HepG2 (cell line): Measurements from ENCODE around the gene TNFRSF18. TPM values are rescaled to one million over a fixed set of nuclear protein-coding genes. Genes with fewer than 3 reads are reported as not detected.

Experiments
- ATAC-seq: fragments of 200-7000 bp; cut with Tn5 transposase; 3 replicates; pipeline ENCODE4 v1.9.1; 2020; ENCODE audit warnings: mild to moderate bottlenecking, moderate library complexity
- BruUV-seq: library from RNA; stranded (reverse); fragments of 400-500 nt; replicated peaks from 2 replicates; lab custom pipeline; 2021; lab: Mats Ljungman, UMichigan
- CTCF ChIA-PET: fragments of 300-600 bp; formaldehyde crosslinking; extraction: SDS; loops from one replicate; lab custom pipeline; 2021; ENCODE audit warnings: low total read pairs, inconsistent platforms, low intra/inter-chr PET ratio; lab: Yijun Ruan, JAX
- POLR2A ChIA-PET: fragments of 350-600 bp; sonication (Branson Sonifier 250); formaldehyde crosslinking; loops from one replicate; lab custom pipeline; 2020; ENCODE audit warnings: antibody characterized with exemption, inconsistent platforms; lab: Yijun Ruan, JAX
- DNase-seq: peaks from one replicate; pipeline ENCODE4 v3.0.0-alpha.2; 2015; ENCODE audit warnings: low spot score
- FAIRE-seq: peaks from 3 replicates; lab custom pipeline; 2011; peaks lifted over from hg19 to GRCh38; lab: Jason Lieb, UNC
- H2AFZ ChIP-seq: one replicate; pipeline ENCODE4 v1.6.1; 2011; ENCODE audit warnings: low read length, inconsistent platforms
- H3K27ac ChIP-seq: fragments of 300-600 bp; 3 replicates; pipeline ENCODE4 v1.8.0; 2011; ENCODE audit warnings: mixed run types, mild to moderate bottlenecking, mixed read lengths, low read length, inconsistent platforms; ENCODE audit not compliant: insufficient read depth; ENCODE audit errors: extremely low read length
- H3K27me3 ChIP-seq, 2 experiments: fragments of 200-600 bp in 1 of 2; 2 replicates in 1 of 2; 3 replicates in 1 of 2; pipeline versions ENCODE4 v1.6.0 to v1.8.0; 2011; ENCODE audit warnings: low read length in 2 of 2, mild to moderate bottlenecking in 2 of 2, moderate library complexity in 2 of 2, inconsistent platforms in 1 of 2; ENCODE audit not compliant: insufficient read depth in 2 of 2, control insufficient read depth in 1 of 2
- H3K36me3 ChIP-seq, 2 experiments: fragments of 200-600 bp in 1 of 2; replicated peaks in 1 of 2; 2 replicates in 1 of 2; 3 replicates in 1 of 2; pipeline versions ENCODE4 v1.5.1 to v1.8.0; 2011; ENCODE audit warnings: low read length in 2 of 2, inconsistent platforms in 1 of 2; ENCODE audit not compliant: insufficient read depth in 2 of 2, control insufficient read depth in 1 of 2
- H3K4me1 ChIP-seq: 2 replicates; pipeline ENCODE4 v1.5.1; 2012; ENCODE audit warnings: low read length, inconsistent platforms; ENCODE audit not compliant: insufficient read depth
- H3K4me2 ChIP-seq: 2 replicates; pipeline ENCODE4 v1.6.0; 2011; ENCODE audit warnings: low read depth, low read length, inconsistent platforms
- H3K4me3 ChIP-seq, 3 experiments: fragments of 200-600 bp in 1 of 3; sonication (generic), shearing (Covaris generic) in 1 of 3; replicated peaks in 1 of 3; 2 replicates each; pipeline ENCODE4 v1.5.1; 2011 to 2016; ENCODE audit warnings: low read length in 3 of 3, inconsistent platforms in 2 of 3, low read depth in 2 of 3, mild to moderate bottlenecking in 2 of 3, control low read depth in 1 of 3, mixed read lengths in 1 of 3; ENCODE audit not compliant: insufficient read depth in 1 of 3
- H3K79me2 ChIP-seq: one replicate; pipeline ENCODE4 v1.6.1; 2011; ENCODE audit warnings: low read length, inconsistent platforms; ENCODE audit not compliant: insufficient read depth
- H3K9ac ChIP-seq: 2 replicates; pipeline ENCODE4 v1.6.0; 2011; ENCODE audit warnings: mild to moderate bottlenecking, low read depth, low read length, inconsistent platforms; ENCODE audit not compliant: insufficient read depth
- H3K9me3 ChIP-seq: 2 replicates; pipeline ENCODE4 v1.5.1; 2012; ENCODE audit warnings: mild to moderate bottlenecking, low read length
- H4K20me1 ChIP-seq: 2 replicates; pipeline ENCODE4 v1.6.0; 2011; ENCODE audit warnings: inconsistent platforms, mild to moderate bottlenecking, low read length, moderate library complexity; ENCODE audit not compliant: insufficient read depth
- AGO2 ChIP-seq: fragments of 200-400 bp; formaldehyde crosslinking; optimal IDR thresholded peaks from 2 replicates; pipeline ENCODE3; 2017; ENCODE audit warnings: mild to moderate bottlenecking, low read depth, low read length, moderate library complexity
- ATF2 ChIP-seq: sonication (generic); formaldehyde crosslinking; IDR thresholded peaks from 2 replicates; pipeline ENCODE4 v1.4.0; 2020; ENCODE audit warnings: missing genetic modification reagents
- CC2D1A ChIP-seq: sonication (generic); formaldehyde crosslinking; IDR thresholded peaks from 2 replicates; pipeline ENCODE4 v1.8.1; 2023; ENCODE audit warnings: mild to moderate bottlenecking, missing genetic modification reagents
- CHD4 ChIP-seq: fragments of 200-600 bp; sonication (generic); IDR thresholded peaks from 2 replicates; pipeline ENCODE4 v1.7.0; 2017; ENCODE audit warnings: mild to moderate bottlenecking, low read length, borderline replicate concordance
- KDM4B ChIP-seq: sonication (generic); formaldehyde crosslinking; IDR thresholded peaks from 2 replicates; pipeline ENCODE4 v1.4.0; 2020; ENCODE audit warnings: missing genetic modification reagents
- MAFF ChIP-seq: IDR thresholded peaks from 2 replicates; pipeline ENCODE4 v1.6.1; 2011; ENCODE audit warnings: low read depth, low read length, improper control_type of control experiment
- MEF2D ChIP-seq: sonication (generic); formaldehyde crosslinking; IDR thresholded peaks from 2 replicates; pipeline ENCODE4 v1.5.1; 2020; ENCODE audit warnings: mild to moderate bottlenecking, missing genetic modification reagents
- TERF1 ChIP-seq: sonication (generic); formaldehyde crosslinking; IDR thresholded peaks from 2 replicates; pipeline ENCODE4 v1.8.0; 2022; ENCODE audit warnings: mild to moderate bottlenecking, missing genetic modification reagents, moderate library complexity
- ZBTB38 ChIP-seq: sonication (generic); formaldehyde crosslinking; IDR thresholded peaks from 2 replicates; pipeline ENCODE4 v1.5.1; 2020; ENCODE audit warnings: mild to moderate bottlenecking, missing genetic modification reagents
- ZBTB42 ChIP-seq: sonication (generic); formaldehyde crosslinking; IDR thresholded peaks from 2 replicates; pipeline ENCODE4 v1.5.0; 2020; ENCODE audit warnings: mild to moderate bottlenecking, missing genetic modification reagents
- ZMAT3 ChIP-seq: sonication (generic); formaldehyde crosslinking; conservative IDR thresholded peaks from 2 replicates; pipeline ENCODE4 v1.7.0; 2021; ENCODE audit warnings: missing genetic modification reagents
- ZNF569 ChIP-seq: sonication (generic); formaldehyde crosslinking; IDR thresholded peaks from 2 replicates; pipeline ENCODE4 v1.5.0; 2020; ENCODE audit warnings: mild to moderate bottlenecking, missing genetic modification reagents, moderate library complexity, borderline replicate concordance
- ZNF670 ChIP-seq: sonication (generic); formaldehyde crosslinking; IDR thresholded peaks from 2 replicates; pipeline ENCODE4 v1.8.0; 2022; ENCODE audit warnings: mild to moderate bottlenecking, missing genetic modification reagents, borderline replicate concordance
- ZNF710 ChIP-seq: sonication (generic); formaldehyde crosslinking; IDR thresholded peaks from 2 replicates; pipeline ENCODE4 v1.5.0; 2020; ENCODE audit warnings: mild to moderate bottlenecking, missing genetic modification reagents, borderline replicate concordance
- WGBS: methylation state at CpG from one replicate; pipeline ENCODE4 v1.1.6; 2017; ENCODE audit warnings: low lambda C conversion rate; 5-methylcytosine and 5-hydroxymethylcytosine counted together
- in situ Hi-C: cut with HindIII; loops from 2 replicates; pipeline ENCODE4 v1.10.0; 2017; ENCODE audit warnings: low pct_unique_long_range_greater_than_20kb; ENCODE audit not compliant: extremely low pct_ligation_motif_present
- intact Hi-C: fragments of 100-400 bp; cut with micrococcal nuclease; formaldehyde crosslinking; loops from one replicate; pipeline ENCODE4 v1.10.0; 2022; ENCODE audit not compliant: unreplicated experiment
- polyA plus RNA-seq, 8 experiments: library from polyadenylated mRNA; depleted of rRNA in 3 of 8; stranded (reverse) in 7 of 8; unstranded in 1 of 8; fragments of >200 nt; fragmentation: Illumina TruSeq in 4 of 8; extraction: Trizol in 4 of 8; gene quantifications; 2 replicates each; pipeline versions ENCODE4 v1.2.1 to v1.2.3, GENCODE V29; 2011 to 2016; ENCODE audit warnings: low read depth in 4 of 8, missing spikeins in 1 of 8, mixed read lengths in 1 of 8; ENCODE audit not compliant: insufficient read depth in 1 of 8
- total RNA-seq, 5 experiments: library from RNA; depleted of rRNA; stranded (reverse); fragments of >200 nt; fragmentation: Illumina TruSeq; extraction: Trizol; gene quantifications; 2 replicates each; pipeline ENCODE4 v1.2.3, GENCODE V29; 2016; ENCODE audit warnings: low read depth in 1 of 5

TNFRSF18 gene
- total and polyA plus RNA-seq, 2 of the 13 experiments (the other 11 are each of a cell fraction or from before 2014, with no cell fraction given): not detected

DNA sequence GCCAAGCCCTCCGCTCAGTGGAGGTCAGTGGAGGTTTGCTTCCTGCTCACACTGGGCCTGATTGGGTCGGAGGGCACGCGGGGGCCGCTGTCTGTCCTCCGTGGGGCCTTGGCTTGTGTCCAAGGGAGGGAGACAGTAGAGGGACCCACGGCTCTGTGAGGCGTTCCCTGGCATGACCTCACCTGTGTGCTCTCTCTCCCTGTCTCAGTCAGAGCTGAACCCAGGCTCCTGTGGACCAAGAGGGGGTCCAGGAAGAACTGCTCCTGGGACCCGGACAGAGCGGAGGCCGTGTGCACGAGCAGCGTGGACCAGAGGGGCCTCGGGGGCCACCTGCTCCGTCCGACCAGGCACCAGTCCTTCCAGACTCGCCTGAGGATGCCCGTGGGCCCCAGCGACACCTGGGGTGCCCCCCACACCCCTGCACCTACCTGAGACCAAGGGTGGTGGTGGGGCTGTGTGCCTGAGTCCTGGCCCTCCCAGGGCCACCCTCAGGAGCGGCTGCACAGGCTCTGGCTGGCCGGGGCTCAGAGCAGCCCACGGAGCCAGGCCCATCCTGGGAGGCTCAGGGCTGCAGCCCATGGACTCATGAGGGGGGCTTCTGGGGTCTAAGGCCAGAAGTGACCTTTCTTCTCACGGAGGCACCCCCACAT, 46.0 kb downstream of the TNFRSF18 start:
- in situ Hi-C loops: no loop called here
- Histone ChIP-seq H3K9ac (no peak overlapping the region), H2AFZ (no peak overlapping the region), H3K4me2 (no peak overlapping the region), H3K36me3 (no peaks in the 10 kb centered on the region; a peak in 1 of 5 replicates), H3K4me3 (no peak overlapping the region), H3K4me1 (peaks cover 48% of the 10 kb centered on the region), H3K9me3 (no peaks in the 10 kb centered on the region), H3K79me2 (no peaks in the 10 kb centered on the region), H3K27ac (no peak overlapping the region), H3K27me3 (no peaks in the 10 kb centered on the region), H4K20me1 (no peaks in the 10 kb centered on the region)
- no peak for DNase-seq
- 90% methylated on average over 9 of the region's 23 CpGs for WGBS
- intact Hi-C loops: no loop called here
- no peak for ATAC-seq
- ChIA-PET CTCF (no interaction called here), POLR2A (no interaction called here)
- no peak for TF ChIP-seq KDM4B (CRISPR knock-in tag)
- no peak for TF ChIP-seq ATF2 (CRISPR knock-in tag)
- no peak for TF ChIP-seq ZNF670
- TF ChIP-seq CHD4: no peak
- no peak for TF ChIP-seq ZBTB38 (CRISPR knock-in tag)
- TF ChIP-seq CC2D1A (CRISPR knock-in tag): no peak
- TF ChIP-seq ZBTB42 (CRISPR knock-in tag): no peak
- TF ChIP-seq MAFF: no peak
- TF ChIP-seq ZMAT3 (CRISPR knock-in tag): no peak
- TF ChIP-seq ZNF569 (CRISPR knock-in tag): no peak
- no peak for TF ChIP-seq TERF1 (CRISPR knock-in tag)
- TF ChIP-seq AGO2: no peak
- TF ChIP-seq ZNF710 (CRISPR knock-in tag): no peak
- no peak for TF ChIP-seq MEF2D (CRISPR knock-in tag)
- FAIRE-seq: no peak
- no TSS peak for BruUV-seq
